Calu3 (cell line): ENCODE measurements around the gene TEKT4. TPM values are rescaled to one million over a fixed set of nuclear protein-coding genes. Genes with fewer than 3 reads are reported as not detected.

ENCODE experiments used
- BruUV-seq: library from RNA; stranded (reverse); fragments of 400-500 nt; replicated peaks from 2 replicates; lab custom pipeline; 2021; lab: Mats Ljungman, UMichigan
- CTCF ChIA-PET: fragments of 300-600 bp; sonication (Branson Sonifier 250); formaldehyde crosslinking; loops from one replicate; lab custom pipeline; 2022; ENCODE audit warnings: antibody characterized with exemption; lab: Charles Lee
- DNase-seq: peaks from one replicate; pipeline ENCODE4 v3.0.0; 2022
- H3K27ac Mint-ChIP-seq: one replicate; pipeline ENCODE4 v1.8.0; 2022; ENCODE audit warnings: mixed read lengths; ENCODE audit not compliant: unreplicated experiment
- H3K27me3 Mint-ChIP-seq: one replicate; pipeline ENCODE4 v1.8.0; 2022; ENCODE audit warnings: mixed read lengths; ENCODE audit not compliant: unreplicated experiment
- H3K36me3 Mint-ChIP-seq: one replicate; pipeline ENCODE4 v1.8.0; 2022; ENCODE audit warnings: mild to moderate bottlenecking, moderate library complexity, mixed read lengths; ENCODE audit not compliant: insufficient read depth, unreplicated experiment
- H3K4me1 Mint-ChIP-seq: one replicate; pipeline ENCODE4 v1.8.0; 2022; ENCODE audit warnings: mild to moderate bottlenecking, low read depth, mixed read lengths; ENCODE audit not compliant: unreplicated experiment
- H3K4me3 Mint-ChIP-seq: one replicate; pipeline ENCODE4 v1.8.0; 2022; ENCODE audit warnings: mild to moderate bottlenecking, low read depth, moderate library complexity, mixed read lengths; ENCODE audit not compliant: unreplicated experiment
- H3K9me3 Mint-ChIP-seq: one replicate; pipeline ENCODE4 v1.8.0; 2022; ENCODE audit warnings: low read depth, mixed read lengths; ENCODE audit not compliant: unreplicated experiment
- CTCF ChIP-seq: fragments of 200-600 bp; IDR thresholded peaks from one replicate; pipeline ENCODE4 v1.8.0; 2022; ENCODE audit warnings: antibody characterized with exemption; ENCODE audit not compliant: unreplicated experiment
- intact Hi-C: fragments of 100-400 bp; cut with micrococcal nuclease; formaldehyde crosslinking; loops from one replicate; pipeline ENCODE4 v1.10.0; 2022; ENCODE audit not compliant: unreplicated experiment
- total RNA-seq: library from RNA; stranded (reverse); gene quantifications from 2 replicates; pipeline ENCODE4 v1.2.3, GENCODE V29; 2022

Gene TEKT4
- total RNA-seq, 1 experiment from 2014 or later: 0.24 TPM

- no TSS peak for BruUV-seq
- Mint-ChIP-seq H3K27ac (no peak overlapping the region), H3K36me3 (no peaks in the 10 kb centered on the region), H3K9me3 (no peaks in the 10 kb centered on the region), H3K4me1 (no peaks in the 10 kb centered on the region), H3K27me3 (no peaks in the 10 kb centered on the region), H3K4me3 (no peak overlapping the region)
- CTCF ChIA-PET: no interaction called here
- intact Hi-C loops: no loop called here
- peak; percentile 46 for DNase-seq
- peak; percentile 63 for TF ChIP-seq CTCF
These were observed 597 bp upstream of the TEKT4 start for GRCh38 chr2:94870440-94871225.

GRCh38 chr2:94872088-94872618 is 923 bp downstream of the TEKT4 start:
- no peaks in the 10 kb centered on the region for H3K27me3 Mint-ChIP-seq
- H3K4me1 Mint-ChIP-seq: no peaks in the 10 kb centered on the region
- intact Hi-C loops: no loop called here
- no peak overlapping the region for H3K27ac Mint-ChIP-seq
- H3K36me3 Mint-ChIP-seq: no peaks in the 10 kb centered on the region
- H3K4me3 Mint-ChIP-seq: no peak overlapping the region
- CTCF ChIA-PET: no interaction called here
- no peak for TF ChIP-seq CTCF
- no TSS peak for BruUV-seq
- no peaks in the 10 kb centered on the region for H3K9me3 Mint-ChIP-seq
- no peak for DNase-seq

GRCh38 chr2:94872676-94873361 is 1.6 kb downstream of the TEKT4 start:
- Mint-ChIP-seq H3K9me3 (no peaks in the 10 kb centered on the region), H3K27ac (no peak overlapping the region), H3K27me3 (no peaks in the 10 kb centered on the region), H3K4me3 (no peak overlapping the region), H3K4me1 (no peaks in the 10 kb centered on the region), H3K36me3 (no peaks in the 10 kb centered on the region)
- no peak for DNase-seq
- CTCF ChIA-PET: no interaction called here
- no TSS peak for BruUV-seq
- TF ChIP-seq CTCF: no peak
- intact Hi-C loops: no loop called here

- no peak overlapping the region for H3K27ac Mint-ChIP-seq
- H3K9me3 Mint-ChIP-seq: no peaks in the 10 kb centered on the region
- no TSS peak for BruUV-seq
- no peak for TF ChIP-seq CTCF
- CTCF ChIA-PET: no interaction called here
- no peak overlapping the region for H3K4me3 Mint-ChIP-seq
- no peaks in the 10 kb centered on the region for H3K4me1 Mint-ChIP-seq
- DNase-seq: no peak
- H3K36me3 Mint-ChIP-seq: no peaks in the 10 kb centered on the region
- no peaks in the 10 kb centered on the region for H3K27me3 Mint-ChIP-seq
- intact Hi-C loops: no loop called here
These were observed 2.4 kb downstream of the TEKT4 start for GRCh38 chr2:94873362-94874276.
